Ovary (tissue), 9 donors: ENCODE measurements around the gene CFAP54. TPM values are rescaled to one million over a fixed set of nuclear protein-coding genes. Genes with fewer than 3 reads are reported as not detected.

ENCODE experiments used
- DNase-seq, 5 donors: peaks; one replicate each; pipeline ENCODE4 v3.0.0-alpha.2; 2019 to 2020
- H3K27ac ChIP-seq, 2 donors: fragments of 200-600 bp; one replicate each; pipeline versions ENCODE4 v1.5.1 to v1.8.0; 2019 to 2022
- H3K27me3 ChIP-seq: fragments of 200-600 bp; one replicate; pipeline ENCODE4 v1.8.0; 2022
- H3K36me3 ChIP-seq: fragments of 200-600 bp; sonication (generic); one replicate; pipeline ENCODE4 v1.5.1; 2019
- H3K4me1 ChIP-seq: one replicate; pipeline ENCODE4 v1.8.1; 2013; ENCODE audit warnings: mild to moderate bottlenecking, moderate library complexity; ENCODE audit not compliant: insufficient read depth
- H3K4me3 ChIP-seq: fragments of 200-600 bp; sonication (generic); one replicate; pipeline ENCODE4 v1.5.1; 2017
- H3K9me3 ChIP-seq, 2 donors: fragments of 200-600 bp in 1 of 2; sonication (generic) in 1 of 2; one replicate each; pipeline versions ENCODE4 v1.5.1 to v1.8.1; 2013 to 2019; ENCODE audit warnings: mild to moderate bottlenecking in 1 of 2, moderate library complexity in 1 of 2
- EP300 ChIP-seq: sonication (generic); formaldehyde crosslinking; IDR thresholded peaks from one replicate; pipeline ENCODE4 v1.6.1; 2017; ENCODE audit warnings: antibody characterized with exemption
- POLR2A ChIP-seq: fragments of 450-650 bp; IDR thresholded peaks from one replicate; pipeline ENCODE4 v1.6.1; 2017; ENCODE audit warnings: antibody characterized with exemption, mild to moderate bottlenecking, moderate library complexity
- WGBS, 3 donors: extraction: QIAGEN DNeasy Blood & Tissue Kit in 1 of 3; methylation state at CpG; one replicate each; pipeline versions ENCODE4 v1.1.5 to v1.1.7; 2013 to 2017; 5-methylcytosine and 5-hydroxymethylcytosine counted together
- intact Hi-C, 4 donors: fragments of 100-400 bp; cut with DNase I; formaldehyde crosslinking; loops; one replicate each; pipeline versions ENCODE4 v1.11.0 to v1.15.1; 2022 to 2023
- polyA plus RNA-seq, 2 donors: library from polyadenylated mRNA; stranded (reverse); fragments of 200-250 nt in 1 of 2; fragments of 350-450 nt in 1 of 2; fragmentation: Illumina TruSeq in 1 of 2; extraction: RNeasy Lipid Tissue Mini Kit (QIAGEN cat#74804) in 1 of 2; gene quantifications; one replicate each; pipeline ENCODE4 v1.2.3, GENCODE V29; 2013 to 2014
- total RNA-seq, 7 donors: library from RNA; depleted of rRNA in 2 of 7; stranded (reverse); fragments of >200 nt in 2 of 7; fragmentation: NEBNext Ultra II Directional in 3 of 7; extraction: Animal tissue kit (Norgen Biotek cat#: 25700) in 3 of 7; gene quantifications; one replicate each; pipeline versions ENCODE4 v1.1.0 to v1.2.4, GENCODE V29; 2016 to 2023
- TF ChIP-seq, protein P1 (sequence below), 3 donors: fragments of 450-650 bp in 2 of 3; fragments of 200-600 bp in 1 of 3; IDR thresholded peaks; one replicate each; pipeline versions ENCODE4 v1.5.1 to v1.8.0; 2016 to 2022; ENCODE audit warnings: antibody characterized with exemption in 3 of 3, mild to moderate bottlenecking in 1 of 3
- donor health status: DM: no; HTN: no; CAD: no; lungs with moderate emphysema.
- donor health status: DM: no; HTN: no; CAD: no.
- donor health status: Bipolar disorder and iron deficiency.
- donor health status: DM: yes; HTN: yes; CAD: no.
- donor health status: DM: no; HTN: no; CAD: no.
- donor health status: DM: yes; HTN: yes; CAD: no.

CFAP54 gene
- total and polyA plus RNA-seq, 9 donors: 0.15 to 29.8 (median 1.7) TPM

DNA sequence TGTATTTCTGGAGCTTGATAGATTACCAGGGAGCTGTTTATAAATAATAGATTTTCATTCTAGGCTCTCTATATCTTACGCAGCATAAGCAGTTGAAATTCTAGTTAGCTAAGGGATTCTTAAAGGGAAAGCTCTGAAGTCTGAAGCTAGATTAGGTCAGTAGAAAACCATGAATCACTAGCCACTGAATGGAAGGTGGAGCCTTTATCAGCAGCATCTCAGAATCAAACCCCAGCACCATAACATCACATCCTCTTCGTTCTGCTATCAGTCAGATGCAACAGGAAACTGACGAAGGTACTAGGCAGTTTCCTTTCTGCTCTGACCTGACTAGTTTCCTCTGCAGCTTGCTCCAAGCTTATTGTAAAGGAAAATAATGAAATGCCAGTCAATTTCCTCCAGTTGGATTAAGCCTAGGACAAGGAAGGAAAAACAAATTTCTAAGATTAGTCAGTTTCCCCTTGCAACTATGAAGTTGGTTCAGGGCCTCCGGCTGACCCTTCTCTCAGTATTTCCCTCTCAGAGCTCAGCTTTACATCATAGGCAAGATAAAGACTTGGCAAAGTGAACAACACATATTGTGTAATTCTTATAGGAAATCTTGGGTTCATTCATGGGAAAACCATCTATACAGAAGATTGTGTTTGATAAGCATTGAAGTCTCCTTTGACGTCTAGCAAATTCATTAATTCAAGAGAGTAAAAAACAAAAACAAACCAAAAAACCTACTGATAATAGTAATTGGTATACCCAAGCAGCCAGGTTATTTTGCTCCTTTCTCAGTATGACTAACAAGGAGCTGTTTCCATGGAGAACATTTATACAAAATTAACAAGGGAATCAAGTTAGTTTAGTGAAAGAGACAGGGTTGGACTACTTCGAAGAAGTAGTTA lies 43.4 kb upstream of the CFAP54 start:
- intact Hi-C loops: no loop called here
- 59 to 61% (median 60%) methylated on average over 6 of the region's 6 CpGs for WGBS, 3 donors
- no peak for DNase-seq

DNA sequence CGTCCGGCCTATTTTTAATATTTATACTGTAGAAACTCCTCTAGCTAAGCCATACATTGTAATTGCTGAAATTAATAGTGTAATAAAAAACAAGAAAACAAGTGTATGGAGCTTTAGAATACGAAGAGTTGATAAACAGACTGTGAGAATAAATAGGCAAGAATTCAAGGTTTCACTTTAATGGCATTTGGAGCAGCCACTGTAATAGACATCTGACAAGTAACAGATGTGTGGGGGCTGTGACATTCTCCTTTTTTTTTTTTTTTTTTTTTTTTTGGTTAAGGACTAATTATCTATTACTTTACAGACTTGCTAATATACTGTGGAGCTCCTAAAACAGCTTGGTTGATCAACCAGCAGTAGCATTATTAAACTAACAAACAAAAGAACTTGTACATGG lies 42.1 kb upstream of the CFAP54 start:
- WGBS, 3 donors: 78 to 81% (median 81%) methylated on average over 3 of the region's 3 CpGs

More for the DNA sequence above, 43.4 kb upstream of the CFAP54 start:
- no peak for TF ChIP-seq POLR2A
- TF ChIP-seq, protein P1, sequence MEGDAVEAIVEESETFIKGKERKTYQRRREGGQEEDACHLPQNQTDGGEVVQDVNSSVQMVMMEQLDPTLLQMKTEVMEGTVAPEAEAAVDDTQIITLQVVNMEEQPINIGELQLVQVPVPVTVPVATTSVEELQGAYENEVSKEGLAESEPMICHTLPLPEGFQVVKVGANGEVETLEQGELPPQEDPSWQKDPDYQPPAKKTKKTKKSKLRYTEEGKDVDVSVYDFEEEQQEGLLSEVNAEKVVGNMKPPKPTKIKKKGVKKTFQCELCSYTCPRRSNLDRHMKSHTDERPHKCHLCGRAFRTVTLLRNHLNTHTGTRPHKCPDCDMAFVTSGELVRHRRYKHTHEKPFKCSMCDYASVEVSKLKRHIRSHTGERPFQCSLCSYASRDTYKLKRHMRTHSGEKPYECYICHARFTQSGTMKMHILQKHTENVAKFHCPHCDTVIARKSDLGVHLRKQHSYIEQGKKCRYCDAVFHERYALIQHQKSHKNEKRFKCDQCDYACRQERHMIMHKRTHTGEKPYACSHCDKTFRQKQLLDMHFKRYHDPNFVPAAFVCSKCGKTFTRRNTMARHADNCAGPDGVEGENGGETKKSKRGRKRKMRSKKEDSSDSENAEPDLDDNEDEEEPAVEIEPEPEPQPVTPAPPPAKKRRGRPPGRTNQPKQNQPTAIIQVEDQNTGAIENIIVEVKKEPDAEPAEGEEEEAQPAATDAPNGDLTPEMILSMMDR (IDR thresholded peaks at IDR 0.05): no peak
- TF ChIP-seq EP300: no peak
- Histone ChIP-seq H3K27me3 (no peaks in the 10 kb centered on the region), H3K4me1 (no peaks in the 10 kb centered on the region), H3K9me3 (no peaks in the 10 kb centered on the region), H3K27ac (no peak overlapping the region), H3K36me3 (no peaks in the 10 kb centered on the region), H3K4me3 (no peak overlapping the region)

DNA sequence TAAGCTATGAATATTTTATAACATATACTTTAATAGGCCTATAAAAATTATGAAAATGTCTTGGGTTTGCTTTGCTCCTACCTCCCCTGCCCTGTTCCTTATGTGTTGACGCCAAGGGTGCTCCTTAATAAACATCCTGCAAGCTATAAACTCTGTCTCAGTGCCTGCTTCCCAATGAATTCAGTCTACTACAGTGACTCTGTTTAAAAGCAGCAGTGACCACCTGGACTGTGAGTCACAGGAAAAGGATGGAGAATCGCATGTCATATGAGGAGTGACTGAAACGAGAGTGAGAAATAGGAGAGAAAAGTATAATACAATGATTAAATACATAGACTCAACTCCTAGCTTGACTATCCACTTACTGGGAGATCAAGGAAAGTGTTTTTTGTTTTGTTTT lies 41.1 kb upstream of the CFAP54 start:
- TF ChIP-seq EP300: no peak
- no peak for TF ChIP-seq POLR2A
- TF ChIP-seq, protein P1 (IDR thresholded peaks at IDR 0.05): no peak
- no peak overlapping the region for H3K4me3 ChIP-seq
- no peaks in the 10 kb centered on the region for H3K4me1 ChIP-seq
- WGBS, 3 donors: 77 to 84% (median 81%) methylated on average over 3 of the region's 3 CpGs
- H3K9me3 ChIP-seq: no peaks in the 10 kb centered on the region
- H3K27me3 ChIP-seq: no peaks in the 10 kb centered on the region
- H3K36me3 ChIP-seq: no peaks in the 10 kb centered on the region
- intact Hi-C loops: no loop called here
- DNase-seq: no peak
- H3K27ac ChIP-seq: no peak overlapping the region

More for the DNA sequence above, 42.1 kb upstream of the CFAP54 start:
- Histone ChIP-seq H3K27ac (no peak overlapping the region), H3K36me3 (no peaks in the 10 kb centered on the region), H3K27me3 (no peaks in the 10 kb centered on the region), H3K9me3 (no peaks in the 10 kb centered on the region), H3K4me3 (no peak overlapping the region), H3K4me1 (no peaks in the 10 kb centered on the region)
- TF ChIP-seq, protein P1 (IDR thresholded peaks at IDR 0.05): no peak
- no peak for DNase-seq
- intact Hi-C loops: no loop called here

DNA sequence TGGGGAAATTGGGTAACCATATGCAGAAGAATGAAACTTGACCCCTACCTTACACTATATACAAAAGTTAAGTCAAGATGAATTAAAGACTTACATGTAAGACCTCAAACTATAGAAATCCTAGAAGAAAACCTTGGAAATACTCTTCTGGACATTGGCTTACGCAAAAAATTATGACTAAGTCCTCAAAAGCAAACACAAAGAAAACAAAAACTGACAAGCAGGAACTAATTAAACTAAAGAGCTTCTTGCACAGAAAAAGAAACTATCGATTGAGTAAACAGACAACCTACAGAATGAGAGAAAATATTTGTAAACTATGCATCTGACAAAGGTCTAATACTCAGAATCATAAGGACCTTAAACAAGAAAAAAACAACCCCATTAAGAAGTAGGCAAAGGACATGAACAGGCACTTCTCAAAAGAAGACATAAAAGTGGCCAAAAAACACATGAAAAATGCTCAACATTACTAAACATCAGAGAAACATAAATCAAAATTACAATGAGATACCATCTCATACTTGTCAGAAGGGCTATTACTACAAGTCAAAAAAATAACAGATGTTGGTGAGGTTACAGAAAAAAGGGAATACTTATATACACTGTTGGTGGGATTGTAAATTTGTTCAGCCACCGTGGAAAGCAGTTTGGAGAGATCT lies 37.0 kb upstream of the CFAP54 start:
- TF ChIP-seq EP300: no peak
- TF ChIP-seq, protein P1 (IDR thresholded peaks at IDR 0.05): no peak
- TF ChIP-seq POLR2A: no peak
- 82 to 84% (median 83%) methylated on average over 3 of the region's 3 CpGs for WGBS, 3 donors
- intact Hi-C loops: no loop called here

More for the DNA sequence above, 37.0 kb upstream of the CFAP54 start:
- DNase-seq: no peak
- Histone ChIP-seq H3K36me3 (no peaks in the 10 kb centered on the region), H3K27ac (no peak overlapping the region), H3K27me3 (no peaks in the 10 kb centered on the region), H3K4me3 (no peak overlapping the region), H3K9me3 (no peaks in the 10 kb centered on the region), H3K4me1 (no peaks in the 10 kb centered on the region)
